GM23248 (cell line): Measurements from ENCODE around the gene MYRFL.

ENCODE experiments used
- EZH2 ChIP-seq: fragments of 200-600 bp; sonication (generic); IDR thresholded peaks from 2 replicates; pipeline ENCODE4 v1.6.1; 2018; ENCODE audit warnings: antibody characterized with exemption, mild to moderate bottlenecking; ENCODE audit not compliant: insufficient read depth, poor library complexity, severe bottlenecking
- EZH2phosphoT487 ChIP-seq: fragments of 200-600 bp; sonication (generic); IDR thresholded peaks from 2 replicates; pipeline ENCODE4 v1.6.1; 2018; ENCODE audit warnings: antibody characterized with exemption, moderate library complexity, mild to moderate bottlenecking, low read depth; ENCODE audit not compliant: insufficient read depth

DNA sequence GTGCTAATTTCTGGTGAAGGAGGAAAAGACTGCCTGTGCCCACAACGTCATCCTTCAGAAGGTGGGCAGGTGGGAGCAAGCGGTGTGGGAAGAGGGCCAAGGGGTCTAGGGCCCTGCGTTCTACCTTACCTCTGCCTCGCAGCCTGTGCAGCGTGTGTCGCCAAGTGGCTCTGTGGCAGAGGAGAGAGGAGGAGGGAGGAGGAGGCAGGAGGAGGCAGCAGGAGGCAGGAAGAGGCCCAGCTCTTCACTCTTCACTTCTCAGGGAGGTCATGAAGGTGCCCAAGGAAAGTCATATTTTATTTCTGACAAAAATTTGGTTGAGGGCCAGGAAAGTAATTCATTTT, 177.9 kb downstream of the MYRFL start:
- TF ChIP-seq EZH2, result no peak
- no peak for TF ChIP-seq EZH2phosphoT487
